ENCODE measurements around the gene PSMD13.

- no peak for TF ChIP-seq CEBPB (IDR thresholded peaks at IDR 0.05; ENCODE audit: borderline replicate concordance, low read depth, low read length)
- no peak for TF ChIP-seq ZMYM3 (CRISPR knock-in tag; IDR thresholded peaks at IDR 0.05)
- no peak for TF ChIP-seq TCF7L2 (IDR thresholded peaks at IDR 0.05; ENCODE audit: low read depth, low read length)
- TF ChIP-seq PCBP2 (optimal IDR thresholded peaks at IDR 0.05; ENCODE audit: low read depth, low read length, poor library complexity, severe bottlenecking) = no peak
- TF ChIP-seq CTCF (CRISPR knock-in tag; IDR thresholded peaks at IDR 0.05) = no peak
- no peak for TF ChIP-seq ZNF30 (CRISPR knock-in tag; IDR thresholded peaks at IDR 0.05)
- TF ChIP-seq DBP (CRISPR knock-in tag; IDR thresholded peaks at IDR 0.05; ENCODE audit: not compliant biosample characterization) = no peak
These were observed 22.7 kb upstream of the PSMD13 start for GRCh38 chr11:214083-214482.

All from HepG2 (cell line).